OCI-LY7 (cell line): ENCODE measurements around the gene PBX1. TPM values are rescaled to one million over a fixed set of nuclear protein-coding genes. Genes with fewer than 3 reads are reported as not detected.

ENCODE experiments used
- BruUV-seq: library from RNA; stranded (reverse); fragments of 400-500 nt; replicated peaks from 2 replicates; lab custom pipeline; 2021; lab: Mats Ljungman, UMichigan
- CTCF ChIA-PET: fragments of 300-600 bp; sonication (Branson Sonifier 250); formaldehyde crosslinking; loops from one replicate; lab custom pipeline; 2022; ENCODE audit warnings: antibody characterized with exemption; ENCODE audit not compliant: unreplicated experiment; lab: Charles Lee
- POLR2A ChIA-PET: fragments of 300-600 bp; sonication (Branson Sonifier 250); formaldehyde crosslinking; loops from one replicate; lab custom pipeline; 2022; ENCODE audit warnings: antibody characterized with exemption; lab: Charles Lee
- DNase-seq: peaks from one replicate; pipeline ENCODE4 v3.0.0-alpha.2; 2015; ENCODE audit warnings: low spot score
- H2AFZ ChIP-seq: fragments of 200-600 bp; sonication (generic), shearing (Covaris generic); 2 replicates; pipeline ENCODE4 v1.6.1; 2014; ENCODE audit warnings: mild to moderate bottlenecking, antibody characterized with exemption, low read length, moderate library complexity
- H3K27ac ChIP-seq: fragments of 200-600 bp; sonication (generic); 2 replicates; pipeline ENCODE4 v1.5.1; 2014; ENCODE audit warnings: mixed run types, low read depth, mild to moderate bottlenecking, moderate library complexity, low read length, inconsistent platforms; ENCODE audit not compliant: poor library complexity, severe bottlenecking
- H3K36me3 ChIP-seq: fragments of 200-600 bp; sonication (generic); 2 replicates; pipeline ENCODE4 v1.6.1; 2014; ENCODE audit warnings: mild to moderate bottlenecking, antibody characterized with exemption, low read length, moderate library complexity, mixed read lengths; ENCODE audit not compliant: insufficient read depth
- H3K4me1 ChIP-seq: fragments of 200-600 bp; sonication (generic); 2 replicates; pipeline ENCODE4 v1.5.1; 2014; ENCODE audit warnings: mild to moderate bottlenecking, low read length; ENCODE audit not compliant: insufficient read depth, poor library complexity, severe bottlenecking
- H3K4me2 ChIP-seq: fragments of 200-600 bp; sonication (generic); 2 replicates; pipeline ENCODE4 v1.6.1; 2014; ENCODE audit warnings: mild to moderate bottlenecking, low read length
- H3K4me3 ChIP-seq: fragments of 200-600 bp; sonication (generic); 2 replicates; pipeline ENCODE4 v1.5.1; 2014; ENCODE audit warnings: mild to moderate bottlenecking, low read depth, low read length; ENCODE audit not compliant: poor library complexity, severe bottlenecking
- H3K79me2 ChIP-seq: fragments of 200-600 bp; sonication (generic); 2 replicates; pipeline ENCODE4 v1.6.1; 2016; ENCODE audit warnings: low read depth, mild to moderate bottlenecking, low read length, moderate library complexity, mixed read lengths; ENCODE audit not compliant: insufficient read depth
- H3K9me2 ChIP-seq: fragments of 200-600 bp; sonication (generic); 2 replicates; pipeline ENCODE4 v1.6.1; 2016; ENCODE audit warnings: mild to moderate bottlenecking, low read length, mixed read lengths; ENCODE audit not compliant: insufficient read depth
- H3K9me3 ChIP-seq: fragments of 200-600 bp; sonication (generic); 2 replicates; pipeline ENCODE4 v1.6.1; 2014; ENCODE audit warnings: mild to moderate bottlenecking, mixed run types, low read length, mixed read lengths
- H4K20me1 ChIP-seq: fragments of 200-600 bp; sonication (generic); 2 replicates; pipeline ENCODE4 v1.6.1; 2014; ENCODE audit warnings: mild to moderate bottlenecking, antibody characterized with exemption, low read length, moderate library complexity, mixed read lengths; ENCODE audit not compliant: insufficient read depth
- EZH2phosphoT487 ChIP-seq: fragments of 200-600 bp; sonication (generic); IDR thresholded peaks from 2 replicates; pipeline ENCODE4 v1.6.1; 2018; ENCODE audit warnings: low read depth, borderline replicate concordance, mild to moderate bottlenecking, mixed run types, antibody characterized with exemption, low read length, moderate library complexity, mixed read lengths
- intact Hi-C: fragments of 100-400 bp; cut with micrococcal nuclease; formaldehyde crosslinking; loops from one replicate; pipeline ENCODE4 v1.10.0; 2022; ENCODE audit not compliant: unreplicated experiment
- total RNA-seq, 2 experiments: library from RNA; depleted of rRNA in 1 of 2; stranded (reverse); fragments of >200 nt in 1 of 2; shearing (Covaris generic) in 1 of 2; gene quantifications; 2 replicates each; pipeline ENCODE4 v1.2.3, GENCODE V29; 2014 to 2022
- TF ChIP-seq, protein P1 (sequence below): fragments of 200-600 bp; sonication (generic); conservative IDR thresholded peaks from 2 replicates; pipeline ENCODE4 v1.5.1; 2014; ENCODE audit warnings: mild to moderate bottlenecking, antibody characterized with exemption, low read length, moderate library complexity, mixed read lengths

PBX1 gene
- total RNA-seq, 2 experiments from 2014 or later, result not detected

DNA sequence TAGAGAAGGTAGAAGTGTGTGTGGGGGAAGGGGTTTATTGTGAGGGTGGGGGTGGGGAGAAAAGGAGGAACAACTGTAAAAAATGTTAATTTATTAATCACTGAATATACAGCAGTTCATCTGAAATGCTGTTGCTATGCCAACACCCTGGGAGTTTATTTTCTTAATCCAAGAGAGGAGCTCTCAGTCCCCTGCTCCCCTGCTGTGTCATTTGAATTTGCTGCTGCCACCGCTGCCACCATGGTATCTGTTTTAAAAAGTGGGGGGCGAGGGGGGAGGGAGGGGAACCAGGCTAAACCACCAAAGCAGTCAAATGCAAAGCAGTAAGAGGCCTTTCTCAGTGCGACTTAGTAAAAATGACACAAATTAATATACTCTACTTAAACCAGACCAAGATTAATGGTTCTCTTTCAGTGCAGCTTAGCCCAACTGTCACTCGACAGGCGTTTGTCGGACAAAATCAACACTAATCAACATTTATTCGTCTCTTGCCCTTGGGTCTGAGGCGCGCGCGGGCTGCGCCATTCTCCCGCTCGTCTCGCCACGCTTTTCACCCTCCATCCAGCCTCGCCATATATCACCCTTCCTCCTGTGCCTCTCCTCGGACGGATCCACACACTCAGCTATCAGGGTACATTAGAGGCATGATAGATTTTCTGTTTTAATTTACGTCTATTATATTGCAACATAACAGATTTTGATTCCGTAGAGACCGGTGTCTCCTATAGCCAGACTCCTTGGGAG is 76.2 kb downstream of the PBX1 start:
- Histone ChIP-seq H3K79me2 (no peaks in the 10 kb centered on the region), H4K20me1 (no peaks in the 10 kb centered on the region), H3K36me3 (no peaks in the 10 kb centered on the region), H3K27ac (no peak overlapping the region), H3K9me3 (no peaks in the 10 kb centered on the region), H3K4me1 (no peaks in the 10 kb centered on the region), H3K4me3 (no peak overlapping the region), H3K9me2 (no peaks in the 10 kb centered on the region), H3K4me2 (no peak overlapping the region), H2AFZ (no peak overlapping the region)
- intact Hi-C loops, result no loop called here
- no peak for DNase-seq
- no TSS peak for BruUV-seq
- TF ChIP-seq, protein P1, sequence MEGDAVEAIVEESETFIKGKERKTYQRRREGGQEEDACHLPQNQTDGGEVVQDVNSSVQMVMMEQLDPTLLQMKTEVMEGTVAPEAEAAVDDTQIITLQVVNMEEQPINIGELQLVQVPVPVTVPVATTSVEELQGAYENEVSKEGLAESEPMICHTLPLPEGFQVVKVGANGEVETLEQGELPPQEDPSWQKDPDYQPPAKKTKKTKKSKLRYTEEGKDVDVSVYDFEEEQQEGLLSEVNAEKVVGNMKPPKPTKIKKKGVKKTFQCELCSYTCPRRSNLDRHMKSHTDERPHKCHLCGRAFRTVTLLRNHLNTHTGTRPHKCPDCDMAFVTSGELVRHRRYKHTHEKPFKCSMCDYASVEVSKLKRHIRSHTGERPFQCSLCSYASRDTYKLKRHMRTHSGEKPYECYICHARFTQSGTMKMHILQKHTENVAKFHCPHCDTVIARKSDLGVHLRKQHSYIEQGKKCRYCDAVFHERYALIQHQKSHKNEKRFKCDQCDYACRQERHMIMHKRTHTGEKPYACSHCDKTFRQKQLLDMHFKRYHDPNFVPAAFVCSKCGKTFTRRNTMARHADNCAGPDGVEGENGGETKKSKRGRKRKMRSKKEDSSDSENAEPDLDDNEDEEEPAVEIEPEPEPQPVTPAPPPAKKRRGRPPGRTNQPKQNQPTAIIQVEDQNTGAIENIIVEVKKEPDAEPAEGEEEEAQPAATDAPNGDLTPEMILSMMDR, result no peak
- TF ChIP-seq EZH2phosphoT487, result no peak
- CTCF ChIA-PET, result no interaction called here
- POLR2A ChIA-PET, result interaction anchor here (0.6 kb wide), 1 partner anchor 22 kb away, joined by 8 read pairs; no protein-coding TSS in a partner anchor

GRCh38 chr1:164635803-164636731 is 77.1 kb downstream of the PBX1 start:
- H3K27ac ChIP-seq, result no peak overlapping the region
- intact Hi-C loops, result no loop called here

GRCh38 chr1:164636757-164637156 is 77.8 kb downstream of the PBX1 start:
- Histone ChIP-seq H3K79me2 (no peaks in the 10 kb centered on the region), H3K4me1 (no peaks in the 10 kb centered on the region)

More at GRCh38 chr1:164635803-164636731, 77.1 kb downstream of the PBX1 start:
- no TSS peak for BruUV-seq
- Histone ChIP-seq H3K79me2 (no peaks in the 10 kb centered on the region), H3K9me2 (no peaks in the 10 kb centered on the region), H3K9me3 (no peaks in the 10 kb centered on the region), H4K20me1 (no peaks in the 10 kb centered on the region), H3K4me2 (no peak overlapping the region), H2AFZ (no peak overlapping the region), H3K4me3 (no peak overlapping the region), H3K4me1 (no peaks in the 10 kb centered on the region), H3K36me3 (no peaks in the 10 kb centered on the region)
- ChIA-PET POLR2A (no interaction called here), CTCF (no interaction called here)
- no peak for TF ChIP-seq EZH2phosphoT487
- no peak for DNase-seq

More at GRCh38 chr1:164636757-164637156, 77.8 kb downstream of the PBX1 start:
- no peak overlapping the region for H3K4me2 ChIP-seq
- H4K20me1 ChIP-seq, result no peaks in the 10 kb centered on the region
- BruUV-seq, result no TSS peak
- no peak overlapping the region for H3K27ac ChIP-seq
- H3K4me3 ChIP-seq, result no peak overlapping the region
- H2AFZ ChIP-seq, result no peak overlapping the region
- H3K36me3 ChIP-seq, result no peaks in the 10 kb centered on the region
- no peaks in the 10 kb centered on the region for H3K9me3 ChIP-seq
- TF ChIP-seq EZH2phosphoT487, result no peak
- H3K9me2 ChIP-seq, result no peaks in the 10 kb centered on the region
- intact Hi-C loops, result no loop called here
- CTCF ChIA-PET, result no interaction called here
- no peak for DNase-seq
- POLR2A ChIA-PET, result interaction anchor here (0.5 kb wide), 1 partner anchor 444 kb away, joined by 4 read pairs; no protein-coding TSS in a partner anchor
